Esophagus squamous epithelium (tissue), 5 donors: ENCODE results near the gene PSME3. TPM values are rescaled to one million over a fixed set of nuclear protein-coding genes. Genes with fewer than 3 reads are reported as not detected.
"Not testable (repeated sequence)": the region's sequence is repeated elsewhere in the genome, so short reads cannot be mapped to it uniquely, and the experiment has no call there.

Experiments
- DNase-seq: peaks from one replicate; lab custom pipeline; 2025; lab: John Stamatoyannopoulos, UW
- H3K27ac ChIP-seq, 4 donors: fragments of 200-600 bp; sonication (generic); one replicate each; pipeline ENCODE4 v1.5.1; 2016 to 2019; ENCODE audit warnings: mild to moderate bottlenecking in 1 of 4
- H3K27me3 ChIP-seq, 4 donors: fragments of 200-600 bp; sonication (generic); 1 replicate in 3 of 4; 2 replicates in 1 of 4; pipeline versions ENCODE4 v1.5.1 to v1.6.0; 2017 to 2021; ENCODE audit warnings: antibody characterized with exemption in 1 of 4
- H3K36me3 ChIP-seq, 3 donors: fragments of 200-600 bp; sonication (generic); one replicate each; pipeline ENCODE4 v1.5.1; 2016 to 2019
- H3K4me1 ChIP-seq, 3 donors: fragments of 200-600 bp; sonication (generic); one replicate each; pipeline ENCODE4 v1.5.1; 2017 to 2019
- H3K4me3 ChIP-seq, 4 donors: fragments of 200-600 bp; sonication (generic); 1 replicate in 3 of 4; 2 replicates in 1 of 4; pipeline ENCODE4 v1.5.1; 2016 to 2019; ENCODE audit warnings: mild to moderate bottlenecking in 2 of 4, moderate library complexity in 1 of 4
- H3K9me3 ChIP-seq, 3 donors: fragments of 200-600 bp; sonication (generic); one replicate each; pipeline ENCODE4 v1.5.1; 2016 to 2019
- POLR2A ChIP-seq, 4 donors: fragments of 450-650 bp; IDR thresholded peaks; one replicate each; pipeline ENCODE4 v1.6.1; 2017; ENCODE audit warnings: antibody characterized with exemption in 4 of 4, mild to moderate bottlenecking in 4 of 4, moderate library complexity in 3 of 4
- WGBS, 2 donors: methylation state at CpG; one replicate each; pipeline ENCODE4 v1.1.5; 2018; 5-methylcytosine and 5-hydroxymethylcytosine counted together
- intact Hi-C: fragments of 100-400 bp; cut with DNase I; formaldehyde crosslinking; loops from one replicate; pipeline ENCODE4 v1.15.0; 2022
- total RNA-seq, 4 donors: library from RNA; depleted of rRNA; stranded (reverse); fragments of >200 nt; gene quantifications; one replicate each; pipeline ENCODE4 v1.1.0, GENCODE V29; 2016
- TF ChIP-seq, protein P1 (sequence below), 6 experiments: fragments of 450-650 bp in 4 of 6; fragments of 200-600 bp in 2 of 6; sonication (generic) in 2 of 6; IDR thresholded peaks; one replicate each; pipeline ENCODE4 v1.5.1; 2016 to 2019; ENCODE audit warnings: antibody characterized with exemption in 6 of 6, mild to moderate bottlenecking in 4 of 6, moderate library complexity in 4 of 6
- donor health status: DM: yes; HTN: yes; CAD: no.

The PSME3 gene
- total RNA-seq, 4 donors from 2014 or later: 91.0 to 121 (median 93.7) TPM

DNA sequence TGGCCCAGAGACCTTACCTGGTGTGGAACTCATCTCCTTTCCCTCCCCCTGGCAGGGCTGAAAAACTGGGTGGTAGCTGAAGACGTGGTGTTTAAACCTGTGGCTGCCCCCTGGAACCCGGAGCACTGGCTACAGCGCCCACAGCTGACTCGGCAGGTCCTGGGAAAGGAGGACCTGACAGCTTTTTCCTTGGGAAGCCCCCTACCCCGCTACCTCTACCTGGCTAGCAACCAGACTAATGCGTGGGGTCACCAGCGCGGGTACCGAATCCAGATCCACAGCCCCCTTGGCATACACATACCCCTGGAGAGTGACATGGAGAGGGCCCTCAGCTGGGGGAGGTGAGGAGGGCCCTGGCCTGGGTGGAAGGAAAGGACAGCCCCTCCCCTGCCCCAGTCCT, 15.8 kb downstream of the PSME3 start:
- Histone ChIP-seq H3K9me3 (no peaks in the 10 kb centered on the region), H3K4me3 (no peak overlapping the region), H3K36me3 (peaks cover 3 to 20% (median 6%) of the 10 kb centered on the region in 3 donors), H3K27me3 (no peaks in the 10 kb centered on the region), H3K4me1 (peaks cover 5 to 56% (median 22%) of the 10 kb centered on the region in 3 donors), H3K27ac (no peak overlapping the region)
- TF ChIP-seq POLR2A (IDR thresholded peaks at IDR 0.05): no peak
- TF ChIP-seq, protein P1, sequence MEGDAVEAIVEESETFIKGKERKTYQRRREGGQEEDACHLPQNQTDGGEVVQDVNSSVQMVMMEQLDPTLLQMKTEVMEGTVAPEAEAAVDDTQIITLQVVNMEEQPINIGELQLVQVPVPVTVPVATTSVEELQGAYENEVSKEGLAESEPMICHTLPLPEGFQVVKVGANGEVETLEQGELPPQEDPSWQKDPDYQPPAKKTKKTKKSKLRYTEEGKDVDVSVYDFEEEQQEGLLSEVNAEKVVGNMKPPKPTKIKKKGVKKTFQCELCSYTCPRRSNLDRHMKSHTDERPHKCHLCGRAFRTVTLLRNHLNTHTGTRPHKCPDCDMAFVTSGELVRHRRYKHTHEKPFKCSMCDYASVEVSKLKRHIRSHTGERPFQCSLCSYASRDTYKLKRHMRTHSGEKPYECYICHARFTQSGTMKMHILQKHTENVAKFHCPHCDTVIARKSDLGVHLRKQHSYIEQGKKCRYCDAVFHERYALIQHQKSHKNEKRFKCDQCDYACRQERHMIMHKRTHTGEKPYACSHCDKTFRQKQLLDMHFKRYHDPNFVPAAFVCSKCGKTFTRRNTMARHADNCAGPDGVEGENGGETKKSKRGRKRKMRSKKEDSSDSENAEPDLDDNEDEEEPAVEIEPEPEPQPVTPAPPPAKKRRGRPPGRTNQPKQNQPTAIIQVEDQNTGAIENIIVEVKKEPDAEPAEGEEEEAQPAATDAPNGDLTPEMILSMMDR (IDR thresholded peaks at IDR 0.05): no peak
- no peak for DNase-seq
- intact Hi-C loops: loop anchor here (10.0 kb wide), 1 partner anchor 86 kb away; no protein-coding TSS in a partner anchor
- WGBS, 2 donors: 80 to 100% methylated on average over 1 to 2 of the region's 9 CpGs

DNA sequence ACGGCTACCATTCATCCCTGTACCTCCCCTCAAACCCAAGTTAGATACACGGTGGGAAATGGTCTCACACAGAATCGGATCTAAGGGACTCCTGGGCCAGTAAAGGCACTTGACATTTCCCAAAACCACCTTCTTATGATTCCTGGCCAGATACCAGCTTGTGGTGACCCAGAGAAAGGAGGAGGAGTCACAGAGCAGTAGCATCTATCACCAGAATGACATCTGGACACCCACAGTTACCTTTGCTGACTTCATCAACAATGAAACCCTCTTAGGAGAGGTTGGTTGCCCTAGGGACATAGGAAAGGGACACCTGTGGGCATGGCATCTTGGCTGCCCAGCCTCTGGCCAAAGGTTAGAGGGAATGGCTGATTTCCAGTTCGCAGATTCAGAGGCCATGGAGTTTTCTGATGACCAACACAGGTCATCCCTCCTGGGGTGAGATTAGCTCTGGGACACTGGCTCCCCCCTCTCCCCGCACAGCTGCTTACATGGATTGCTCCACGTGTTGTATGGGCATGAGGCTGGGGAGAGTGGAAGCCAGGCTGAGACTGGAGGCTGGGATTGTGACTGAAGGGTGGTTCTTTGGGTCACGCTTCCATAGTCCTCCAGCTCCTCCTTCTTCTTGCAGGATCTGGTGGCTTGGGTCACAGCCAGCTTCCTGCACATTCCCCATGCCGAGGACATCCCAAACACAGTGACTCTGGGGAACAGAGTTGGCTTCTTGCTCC, 16.4 kb downstream of the PSME3 start:
- Histone ChIP-seq H3K36me3 (peaks cover 0 to 15% (median 6%) of the 10 kb centered on the region in 3 donors), H3K4me1 (peaks cover 5 to 56% (median 22%) of the 10 kb centered on the region in 3 donors), H3K4me3 (peak overlapping the region in 1 of 4 donors; percentile 26), H3K27me3 (no peaks in the 10 kb centered on the region), H3K9me3 (no peaks in the 10 kb centered on the region), H3K27ac (peak overlapping the region in 2 of 4 donors; percentile 81 to 86)
- 36 to 42% methylated on average over 3 to 4 of the region's 8 CpGs for WGBS, 2 donors
- no peak for DNase-seq
- intact Hi-C loops: loop anchor here (10.0 kb wide), 1 partner anchor 85 kb away; no protein-coding TSS in a partner anchor
- TF ChIP-seq POLR2A (IDR thresholded peaks at IDR 0.05): no peak
- TF ChIP-seq, protein P1 (IDR thresholded peaks at IDR 0.05): no peak

DNA sequence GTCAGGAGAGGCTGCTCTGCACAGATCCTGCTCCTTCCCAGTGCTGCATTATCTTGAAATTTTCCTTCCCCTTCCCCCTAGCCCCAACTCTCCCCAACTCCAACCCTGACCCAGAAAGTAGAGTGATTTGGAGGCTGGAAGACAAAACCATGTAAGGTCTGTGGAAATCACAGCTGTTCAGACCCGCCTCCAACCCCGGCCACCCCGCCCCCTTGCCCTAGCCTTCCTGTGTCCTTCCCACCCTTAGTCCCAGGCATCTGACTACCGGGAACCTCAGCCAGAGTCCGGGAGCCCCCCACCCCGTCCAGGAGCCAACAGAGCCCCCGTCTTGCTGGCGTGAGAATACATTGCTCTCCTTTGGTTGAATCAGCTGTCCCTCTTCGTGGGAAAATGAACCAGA, 17.8 kb downstream of the PSME3 start, which contains the start of gene AOC3:
Gene AOC3, plus strand, starts transcription at position 246 of the 400 bp plus-strand sequence. Its CDS starts 145 bp downstream, at position 391.
- WGBS, 2 donors: 20% methylated on average over 4 of the region's 9 CpGs; no CpG with 5 or more reads in 1 of the 2 donors
- Histone ChIP-seq H3K4me3 (peak within 1 kb of the TSS; percentile 24 to 67 (median 44)), H3K27ac (peak within 1 kb of the TSS; percentile 55 to 90 (median 84)), H3K9me3 (no peaks in the 10 kb centered on the region), H3K4me1 (peaks cover 5 to 65% (median 22%) of the 10 kb centered on the region in 3 donors), H3K36me3 (peaks cover 0 to 1% (median 0%) of the 10 kb centered on the region in 3 donors), H3K27me3 (no peaks in the 10 kb centered on the region)
- TF ChIP-seq POLR2A (IDR thresholded peaks at IDR 0.05): peak in 1 of 4 donors; percentile 27
- TF ChIP-seq, protein P1 (IDR thresholded peaks at IDR 0.05): no peak
- intact Hi-C loops: no loop called here
- DNase-seq: no peak

DNA sequence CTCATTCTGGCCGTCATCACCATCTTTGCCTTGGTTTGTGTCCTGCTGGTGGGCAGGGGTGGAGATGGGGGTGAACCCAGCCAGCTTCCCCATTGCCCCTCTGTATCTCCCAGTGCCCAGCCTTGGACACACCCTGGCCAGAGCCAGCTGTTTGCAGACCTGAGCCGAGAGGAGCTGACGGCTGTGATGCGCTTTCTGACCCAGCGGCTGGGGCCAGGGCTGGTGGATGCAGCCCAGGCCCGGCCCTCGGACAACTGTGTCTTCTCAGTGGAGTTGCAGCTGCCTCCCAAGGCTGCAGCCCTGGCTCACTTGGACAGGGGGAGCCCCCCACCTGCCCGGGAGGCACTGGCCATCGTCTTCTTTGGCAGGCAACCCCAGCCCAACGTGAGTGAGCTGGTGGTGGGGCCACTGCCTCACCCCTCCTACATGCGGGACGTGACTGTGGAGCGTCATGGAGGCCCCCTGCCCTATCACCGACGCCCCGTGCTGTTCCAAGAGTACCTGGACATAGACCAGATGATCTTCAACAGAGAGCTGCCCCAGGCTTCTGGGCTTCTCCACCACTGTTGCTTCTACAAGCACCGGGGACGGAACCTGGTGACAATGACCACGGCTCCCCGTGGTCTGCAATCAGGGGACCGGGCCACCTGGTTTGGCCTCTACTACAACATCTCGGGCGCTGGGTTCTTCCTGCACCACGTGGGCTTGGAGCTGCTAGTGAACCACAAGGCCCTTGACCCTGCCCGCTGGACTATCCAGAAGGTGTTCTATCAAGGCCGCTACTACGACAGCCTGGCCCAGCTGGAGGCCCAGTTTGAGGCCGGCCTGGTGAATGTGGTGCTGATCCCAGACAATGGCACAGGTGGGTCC, 18.4 kb downstream of the PSME3 start:
- peak overlapping the region; percentile 24 to 67 (median 44) for H3K4me3 ChIP-seq
- H3K36me3 ChIP-seq, intact Hi-C loops, DNase-seq, H3K27me3 ChIP-seq, H3K9me3 ChIP-seq: not testable (repeated sequence)
- peak overlapping the region; percentile 55 to 90 (median 84) for H3K27ac ChIP-seq
- 20 to 93% methylated on average over 1 to 3 of the region's 28 CpGs for WGBS, 2 donors
- peaks cover 5 to 64% (median 18%) of the 10 kb centered on the region in 3 donors for H3K4me1 ChIP-seq

DNA sequence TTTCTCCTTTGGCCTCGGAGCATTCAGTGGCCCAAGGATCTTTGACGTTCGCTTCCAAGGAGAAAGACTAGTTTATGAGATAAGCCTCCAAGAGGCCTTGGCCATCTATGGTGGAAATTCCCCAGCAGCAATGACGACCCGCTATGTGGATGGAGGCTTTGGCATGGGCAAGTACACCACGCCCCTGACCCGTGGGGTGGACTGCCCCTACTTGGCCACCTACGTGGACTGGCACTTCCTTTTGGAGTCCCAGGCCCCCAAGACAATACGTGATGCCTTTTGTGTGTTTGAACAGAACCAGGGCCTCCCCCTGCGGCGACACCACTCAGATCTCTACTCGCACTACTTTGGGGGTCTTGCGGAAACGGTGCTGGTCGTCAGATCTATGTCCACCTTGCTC, 19.2 kb downstream of the PSME3 start:
- no peak for TF ChIP-seq POLR2A (IDR thresholded peaks at IDR 0.05)
- TF ChIP-seq, protein P1 (IDR thresholded peaks at IDR 0.05): no peak
- no peak for DNase-seq
- Histone ChIP-seq H3K27ac (peak overlapping the region; percentile 55 to 90 (median 84)), H3K9me3 (no peaks in the 10 kb centered on the region), H3K4me1 (peaks cover 5 to 64% (median 11%) of the 10 kb centered on the region in 3 donors), H3K36me3 (no peaks in the 10 kb centered on the region), H3K4me3 (peak overlapping the region; percentile 3 to 67 (median 44)), H3K27me3 (no peaks in the 10 kb centered on the region)
- intact Hi-C loops: no loop called here
- 40 to 86% methylated on average over 5 to 6 of the region's 15 CpGs for WGBS, 2 donors
